Upper lobe of left lung (tissue), 6 donors: Measurements from ENCODE around the gene SLIRP. TPM values are rescaled to one million over a fixed set of nuclear protein-coding genes. Genes with fewer than 3 reads are reported as not detected.

Experiments
- ATAC-seq, 2 donors: fragments of 200-7000 bp; cut with Tn5 transposase; one replicate each; pipeline ENCODE4 v1.9.1; 2022; ENCODE audit warnings: mild to moderate bottlenecking in 2 of 2, moderate library complexity in 2 of 2; ENCODE audit not compliant: low FRiP score in 2 of 2
- DNase-seq, 2 donors: peaks; one replicate each; pipeline ENCODE4 v3.0.0-alpha.2; 2019 to 2020
- H3K27ac ChIP-seq, 4 donors: fragments of 200-600 bp; sonication (generic); one replicate each; pipeline ENCODE4 v1.5.1; 2016 to 2019
- H3K27me3 ChIP-seq, 4 donors: fragments of 200-600 bp; sonication (generic); one replicate each; pipeline ENCODE4 v1.5.1; 2017 to 2019
- H3K36me3 ChIP-seq, 4 donors: fragments of 200-600 bp; sonication (generic); one replicate each; pipeline ENCODE4 v1.5.1; 2016 to 2019
- H3K4me1 ChIP-seq, 4 donors: fragments of 200-600 bp; sonication (generic); one replicate each; pipeline ENCODE4 v1.5.1; 2018 to 2019
- H3K4me3 ChIP-seq, 4 donors: fragments of 200-600 bp; sonication (generic); one replicate each; pipeline ENCODE4 v1.5.1; 2017 to 2019; ENCODE audit warnings: mild to moderate bottlenecking in 2 of 4, moderate library complexity in 1 of 4
- H3K9me3 ChIP-seq, 4 donors: fragments of 200-600 bp; sonication (generic); one replicate each; pipeline ENCODE4 v1.5.1; 2018 to 2019
- CTCF ChIP-seq, 6 experiments: fragments of 450-650 bp in 4 of 6; fragments of 200-600 bp in 2 of 6; sonication (generic) in 2 of 6; IDR thresholded peaks; one replicate each; pipeline ENCODE4 v1.5.1; 2016 to 2019; ENCODE audit warnings: antibody characterized with exemption in 6 of 6
- EP300 ChIP-seq, 4 donors: sonication (generic); formaldehyde crosslinking; IDR thresholded peaks; one replicate each; pipeline ENCODE4 v1.5.1; 2017; ENCODE audit warnings: antibody characterized with exemption in 4 of 4, control low read depth in 2 of 4
- POLR2A ChIP-seq, 4 donors: fragments of 450-650 bp; IDR thresholded peaks; one replicate each; pipeline ENCODE4 v1.5.1; 2016 to 2017; ENCODE audit warnings: antibody characterized with exemption in 4 of 4, mild to moderate bottlenecking in 2 of 4
- POLR2AphosphoS5 ChIP-seq, 2 donors: sonication (generic); formaldehyde crosslinking; IDR thresholded peaks; one replicate each; pipeline ENCODE4 v1.5.1; 2017; ENCODE audit warnings: antibody characterized with exemption in 2 of 2
- WGBS, 2 donors: methylation state at CpG; one replicate each; pipeline ENCODE4 v1.1.5; 2017 to 2018; 5-methylcytosine and 5-hydroxymethylcytosine counted together
- total RNA-seq, 6 donors: library from RNA; depleted of rRNA in 4 of 6; stranded (reverse); fragments of >200 nt in 4 of 6; gene quantifications; one replicate each; pipeline versions ENCODE4 v1.1.0 to v1.2.1, GENCODE V29; 2016 to 2021
- donor health status: DM: no; HTN: no; CAD: no; lungs with moderate emphysema.
- donor health status: DM: no; HTN: yes; CAD: no; lungs with severe emphysema.

SLIRP gene
- total RNA-seq, 6 donors from 2014 or later = 38.6 to 109 (median 60.3) TPM

- Histone ChIP-seq H3K36me3 (peaks cover 40 to 99% (median 66%) of the 10 kb centered on the region in 4 donors), H3K4me3 (no peak overlapping the region), H3K27me3 (no peaks in the 10 kb centered on the region), H3K4me1 (peaks cover 0 to 3% (median 2%) of the 10 kb centered on the region in 4 donors), H3K27ac (no peak overlapping the region), H3K9me3 (no peaks in the 10 kb centered on the region)
- DNase-seq = no peak
- TF ChIP-seq CTCF (IDR thresholded peaks at IDR 0.05) (no peak), POLR2AphosphoS5 (IDR thresholded peaks at IDR 0.05) (no peak), POLR2A (IDR thresholded peaks at IDR 0.05) (no peak), EP300 (IDR thresholded peaks at IDR 0.05) (no peak)
- 87 to 90% methylated on average over 6 of the region's 6 CpGs for WGBS, 2 donors
- no peak for ATAC-seq
Observed at GRCh38 chr14:77714926-77715325, 7.0 kb downstream of the SLIRP start.

GRCh38 chr14:77717608-77718305, 9.9 kb downstream of the SLIRP start:
- H3K36me3 ChIP-seq = peaks cover 43 to 99% (median 67%) of the 10 kb centered on the region in 4 donors
- no peak overlapping the region for H3K27ac ChIP-seq
- H3K4me1 ChIP-seq = no peaks in the 10 kb centered on the region
- H3K27me3 ChIP-seq = no peaks in the 10 kb centered on the region
- no peaks in the 10 kb centered on the region for H3K9me3 ChIP-seq
- DNase-seq (no peak), ATAC-seq (no peak)
- TF ChIP-seq CTCF (IDR thresholded peaks at IDR 0.05) (no peak), POLR2A (IDR thresholded peaks at IDR 0.05) (no peak), POLR2AphosphoS5 (IDR thresholded peaks at IDR 0.05) (no peak), EP300 (IDR thresholded peaks at IDR 0.05) (no peak)
- H3K4me3 ChIP-seq = no peak overlapping the region
- 85 to 90% methylated on average over 5 of the region's 5 CpGs for WGBS, 2 donors

- no peak for ATAC-seq
- no peak overlapping the region for H3K27ac ChIP-seq
- H3K36me3 ChIP-seq = peaks cover 36 to 95% (median 72%) of the 10 kb centered on the region in 4 donors
- no peaks in the 10 kb centered on the region for H3K4me1 ChIP-seq
- H3K9me3 ChIP-seq = no peaks in the 10 kb centered on the region
- no peak for DNase-seq
- WGBS, 2 donors = 81 to 90% methylated on average over 5 of the region's 5 CpGs
- H3K4me3 ChIP-seq = no peak overlapping the region
- no peaks in the 10 kb centered on the region for H3K27me3 ChIP-seq
- TF ChIP-seq POLR2AphosphoS5 (IDR thresholded peaks at IDR 0.05) = no peak
- TF ChIP-seq POLR2A (IDR thresholded peaks at IDR 0.05) = no peak
- no peak for TF ChIP-seq EP300 (IDR thresholded peaks at IDR 0.05)
- no peak for TF ChIP-seq CTCF (IDR thresholded peaks at IDR 0.05)
Observed at GRCh38 chr14:77721437-77721836, 13.5 kb downstream of the SLIRP start.

- 97% methylated on average over 3 of the region's 3 CpGs for WGBS, 2 donors
- no peak overlapping the region for H3K27ac ChIP-seq
- no peaks in the 10 kb centered on the region for H3K27me3 ChIP-seq
- H3K36me3 ChIP-seq = peaks cover 30 to 95% (median 73%) of the 10 kb centered on the region in 4 donors
- no peaks in the 10 kb centered on the region for H3K9me3 ChIP-seq
- ATAC-seq = no peak
- no peak for TF ChIP-seq EP300 (IDR thresholded peaks at IDR 0.05)
- TF ChIP-seq POLR2AphosphoS5 (IDR thresholded peaks at IDR 0.05) = no peak
- TF ChIP-seq CTCF (IDR thresholded peaks at IDR 0.05) = no peak
- no peak for TF ChIP-seq POLR2A (IDR thresholded peaks at IDR 0.05)
- no peak overlapping the region for H3K4me3 ChIP-seq
- no peak for DNase-seq
- no peaks in the 10 kb centered on the region for H3K4me1 ChIP-seq
Observed at GRCh38 chr14:77722301-77722700, 14.4 kb downstream of the SLIRP start.
